ENCODE data around the gene ASCC1.
A peak's percentile ranks its signal among the peaks of the same experiment; 100 is the strongest.

Gene ASCC1

DNA sequence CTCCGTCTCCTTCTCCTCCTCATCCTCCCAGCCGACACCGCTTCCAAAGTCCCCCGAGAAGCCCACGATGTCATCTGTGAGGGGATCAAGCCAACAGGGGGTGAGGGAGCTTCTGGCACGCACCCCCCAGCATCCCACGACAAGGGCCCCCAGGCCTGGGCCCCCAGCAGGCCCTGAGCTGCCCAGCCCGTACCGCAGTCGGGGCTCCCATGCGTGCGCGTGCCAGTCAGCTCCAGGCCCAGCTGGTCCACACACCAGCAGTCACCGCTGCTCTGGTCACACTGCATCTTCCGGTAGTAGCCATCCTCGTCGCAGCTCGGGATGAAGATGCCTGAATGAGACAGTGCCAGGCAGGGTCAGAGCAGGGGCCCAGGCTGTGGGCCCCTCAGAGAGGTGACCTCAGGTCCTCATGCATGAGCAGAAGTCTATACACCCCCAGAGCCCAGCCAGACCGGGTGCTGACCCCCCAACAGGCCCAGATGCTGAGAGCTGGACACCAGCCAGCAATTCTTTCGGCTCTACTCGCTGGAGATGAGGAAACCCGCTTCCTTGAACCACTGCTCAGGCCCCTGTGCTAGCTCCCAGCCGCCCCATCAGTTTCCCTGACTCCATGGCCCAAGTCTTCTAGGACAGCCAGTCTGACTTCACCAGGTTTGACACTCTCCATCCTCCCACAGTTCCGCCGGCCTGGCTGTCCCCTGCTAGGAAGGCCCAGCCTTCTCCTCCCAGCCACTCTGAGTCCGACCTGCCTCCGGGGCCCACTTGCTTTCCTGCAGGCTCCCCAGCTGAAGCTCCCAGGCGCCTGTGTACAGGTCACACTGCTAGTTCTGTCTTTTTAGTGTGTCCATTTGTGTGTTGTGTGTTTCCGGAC is 153.0 kb downstream of the ASCC1 start:
- no peak for DNase-seq

DNA sequence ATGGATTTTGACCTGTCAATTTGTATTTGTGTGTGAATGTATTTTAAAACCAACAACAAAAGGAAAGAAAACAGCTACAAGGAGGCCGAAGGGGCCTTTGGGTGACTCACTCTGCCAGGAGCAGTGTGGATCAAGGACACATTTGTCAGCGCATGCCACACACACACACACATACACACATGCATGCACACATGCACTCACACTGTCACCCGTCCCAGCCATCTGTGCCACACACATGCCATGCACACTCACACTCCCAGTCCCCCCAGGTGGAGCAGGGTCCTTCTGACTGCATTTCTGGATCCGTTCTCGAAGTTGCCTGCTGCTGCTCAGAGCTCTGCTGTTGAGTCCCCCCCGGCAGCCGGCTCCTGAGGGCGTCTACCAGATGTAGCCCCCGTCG is 153.7 kb downstream of the ASCC1 start:
- DNase-seq, result no peak

DNA sequence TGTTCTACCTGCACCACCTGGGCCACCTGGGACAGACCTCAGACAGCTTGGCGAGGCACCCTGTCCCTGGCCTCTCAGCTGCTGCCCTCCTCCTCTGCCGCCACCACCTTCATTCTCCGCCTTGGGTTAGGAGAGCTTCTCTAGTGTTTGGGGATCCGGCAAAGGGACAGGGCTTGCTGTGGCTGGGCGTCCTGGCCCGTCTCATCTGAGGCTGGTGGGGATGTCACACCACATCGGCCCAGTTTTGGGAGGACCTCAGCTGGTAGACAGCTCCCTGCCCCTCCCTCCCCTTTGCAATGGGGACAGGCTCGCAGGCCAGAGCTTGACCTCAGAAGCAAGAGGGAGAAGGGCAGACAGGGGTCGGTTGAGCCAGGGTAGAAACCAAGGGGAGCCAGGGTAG is 154.1 kb downstream of the ASCC1 start:
- DNase-seq, result no peak

DNA sequence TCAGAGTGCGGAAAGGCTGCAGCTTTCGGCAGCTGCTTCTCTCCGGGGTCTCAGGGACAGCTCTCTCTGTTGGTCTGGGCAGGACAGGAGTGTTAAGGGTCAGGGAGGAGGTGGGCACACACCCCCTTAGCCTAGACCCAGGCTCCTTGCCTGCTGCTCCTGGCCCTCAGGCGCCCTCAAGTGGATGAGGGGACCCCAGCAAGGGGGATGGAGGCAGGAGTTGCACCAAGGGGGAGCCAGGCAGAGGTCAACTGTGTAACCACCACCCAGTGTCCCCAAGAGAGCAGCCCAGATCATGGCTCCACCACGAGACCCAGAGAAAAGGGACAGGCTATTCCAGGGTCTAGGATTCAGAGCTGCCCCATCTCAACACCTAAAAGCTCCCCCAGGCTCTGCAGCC is 154.6 kb downstream of the ASCC1 start:
- DNase-seq, result no peak

DNA sequence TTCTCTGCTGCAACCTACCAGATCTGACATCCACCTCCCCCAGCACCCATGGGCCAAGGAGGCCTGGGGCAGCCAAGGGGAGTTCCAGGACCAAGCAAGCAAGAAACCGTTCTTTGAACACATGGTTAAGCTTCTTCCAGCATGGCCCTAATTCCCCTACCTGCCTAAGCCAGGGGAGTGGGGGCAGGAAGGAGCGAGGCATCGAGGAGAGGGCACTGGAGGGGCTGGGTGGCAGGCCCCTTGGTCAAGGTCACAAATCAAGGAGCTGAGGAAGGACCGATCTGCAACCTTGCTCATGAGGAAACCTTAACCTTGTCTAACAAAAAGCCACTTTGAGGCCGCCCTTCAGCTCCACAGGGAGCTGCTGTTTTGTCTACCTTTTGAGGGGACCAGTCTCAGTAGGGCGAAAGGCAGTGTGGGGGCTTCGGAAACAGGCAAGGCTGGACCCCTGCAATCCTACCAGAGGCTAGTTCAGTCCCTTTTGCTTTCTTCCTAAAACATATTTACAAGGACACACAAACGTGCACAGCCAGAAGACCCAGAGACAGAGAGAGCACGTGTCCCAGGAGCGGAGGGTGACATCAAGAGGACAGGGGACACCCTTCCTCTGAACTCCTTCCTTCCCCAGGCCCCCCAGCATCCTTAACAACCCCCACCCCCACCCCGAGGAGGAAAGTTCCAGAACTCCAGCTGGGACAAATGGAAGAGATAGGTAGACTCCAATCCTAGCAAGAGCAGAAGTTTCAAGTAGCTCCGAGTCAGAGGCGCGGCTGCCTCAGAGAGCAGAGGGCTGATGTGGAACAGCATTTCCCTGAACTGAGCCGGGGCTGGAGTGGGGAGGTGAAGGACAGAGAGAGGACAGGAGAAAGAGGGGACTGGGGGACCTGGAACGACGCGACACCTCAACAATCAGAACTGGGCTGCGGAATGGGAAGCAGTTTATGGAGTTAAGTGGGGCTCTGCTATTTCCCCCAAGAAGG is 155.9 kb downstream of the ASCC1 start:
- DNase-seq, result no peak

DNA sequence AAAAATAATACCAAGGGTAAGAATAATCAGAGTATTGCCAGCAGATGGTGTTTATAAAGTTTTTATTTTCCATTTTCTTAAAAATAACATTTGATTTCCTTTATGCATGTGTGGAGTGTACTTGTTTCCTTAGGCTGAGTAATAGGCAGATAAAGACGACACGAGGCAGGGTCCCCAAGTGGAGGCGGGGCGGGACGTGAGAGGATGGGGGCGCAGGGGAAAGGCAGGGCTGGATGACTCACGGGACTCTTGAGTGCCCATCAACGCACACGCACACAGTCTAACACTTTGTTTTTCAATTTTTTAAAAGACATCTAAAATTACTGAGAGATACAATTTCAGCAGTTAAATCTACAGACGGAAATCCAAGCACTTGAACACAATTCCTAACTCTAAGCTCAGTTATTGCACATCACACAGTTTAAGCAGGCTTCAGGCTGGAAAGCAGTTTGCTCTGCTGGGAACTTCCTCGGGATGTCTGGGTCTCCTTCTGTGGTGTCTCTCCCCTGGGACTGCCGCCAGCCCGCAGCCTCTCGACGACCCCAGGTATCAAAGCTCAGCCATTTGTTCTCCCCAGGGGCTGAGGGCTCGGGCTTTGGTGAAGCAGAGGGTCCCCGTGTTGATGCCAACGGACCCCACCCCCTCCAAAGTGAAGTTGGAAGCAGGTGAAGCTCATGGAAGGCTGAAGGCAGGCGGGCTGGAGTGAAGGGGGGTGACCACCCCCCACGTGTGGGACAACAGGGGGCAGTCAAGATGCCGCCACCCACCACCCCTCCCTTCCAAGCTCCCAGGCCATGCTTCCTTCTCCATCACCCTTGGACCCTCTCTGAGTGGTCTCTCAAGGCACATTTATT is 156.9 kb downstream of the ASCC1 start:
- DNase-seq, result no peak

DNA sequence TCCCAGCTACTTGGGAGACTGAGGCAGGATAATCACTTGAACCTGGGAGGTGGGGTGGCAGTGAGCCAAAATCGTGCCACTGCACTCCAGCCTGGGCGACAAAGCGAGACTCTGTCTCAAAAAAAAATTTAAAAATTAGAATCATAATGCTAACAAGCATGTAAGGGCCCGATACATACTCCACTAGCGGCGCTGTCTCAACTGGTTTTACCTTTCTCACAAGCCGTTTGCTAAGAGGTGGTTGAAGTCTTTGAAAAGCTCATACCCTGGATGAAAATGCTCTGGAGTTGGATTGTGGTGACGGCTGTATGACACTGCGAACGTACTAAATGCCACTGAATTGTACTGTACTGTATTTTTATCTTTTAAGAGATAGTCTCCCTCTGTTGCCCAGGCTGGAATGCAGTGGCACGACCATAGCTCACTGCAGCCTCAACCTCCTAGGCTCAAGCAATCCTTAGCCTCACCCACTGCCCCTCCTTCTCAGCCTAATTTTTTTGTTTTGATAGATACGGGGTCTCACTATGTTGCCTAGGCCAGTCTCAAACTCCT is 157.7 kb downstream of the ASCC1 start:
- no peak for DNase-seq

DNA sequence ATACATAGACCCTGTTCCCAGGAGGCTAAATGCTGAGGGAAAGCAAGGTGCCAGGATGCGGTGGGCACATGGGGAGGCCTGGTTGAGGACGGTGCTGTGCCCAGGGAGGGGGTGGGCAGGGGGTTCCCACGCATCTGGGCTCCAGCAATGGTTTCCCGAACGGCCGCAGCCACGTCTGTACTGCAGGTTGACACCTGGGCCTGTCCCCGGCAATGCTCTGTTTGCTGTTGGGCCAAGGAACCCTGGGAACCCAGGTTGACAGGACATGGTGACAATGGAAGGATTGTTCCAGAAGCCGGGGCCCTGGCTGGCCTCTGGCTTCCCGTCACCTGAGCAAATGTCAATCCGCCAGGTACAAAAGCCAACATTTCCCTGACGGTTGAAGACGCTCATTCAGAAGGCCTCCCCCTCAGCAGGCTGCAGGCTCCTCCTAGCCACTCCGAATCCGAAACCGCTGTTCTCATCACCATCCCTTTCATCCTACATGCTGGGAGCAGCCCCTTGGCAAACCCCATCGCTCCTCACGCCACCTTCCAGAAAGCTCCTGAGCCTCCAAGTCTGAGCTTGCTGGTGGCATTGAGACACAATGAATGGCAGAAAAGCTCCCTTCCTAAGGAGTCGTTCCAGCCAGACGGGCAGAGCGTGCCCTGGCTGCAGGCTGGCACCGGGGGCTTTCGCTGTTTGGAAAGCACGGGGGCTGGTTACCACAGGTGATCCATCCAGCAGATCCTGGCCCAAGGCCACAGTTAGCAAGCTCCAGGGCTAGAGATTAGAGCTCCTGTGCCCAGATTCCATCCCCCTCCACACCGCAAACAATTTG is 158.9 kb downstream of the ASCC1 start:
- no peak for DNase-seq

DNA sequence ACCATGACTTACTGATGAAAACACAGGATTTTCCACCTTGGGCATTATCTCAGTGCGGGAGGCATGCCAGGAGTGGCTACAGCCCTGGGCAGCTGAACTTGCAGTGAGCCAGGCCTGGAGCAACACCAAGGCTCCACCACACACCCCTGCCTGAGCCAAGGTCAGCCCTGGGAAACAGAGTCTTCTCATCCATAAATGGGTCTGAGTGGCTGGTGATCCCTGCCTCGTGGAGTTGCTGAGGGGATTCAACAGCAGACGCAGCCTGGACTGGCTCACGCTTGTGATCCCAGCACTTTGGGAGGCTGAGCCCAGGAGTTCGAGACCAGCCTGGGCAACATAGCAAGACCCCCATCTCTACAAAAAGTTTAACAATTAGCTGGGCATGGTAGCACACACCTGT is 160.0 kb downstream of the ASCC1 start:
- no peak for DNase-seq

DNA sequence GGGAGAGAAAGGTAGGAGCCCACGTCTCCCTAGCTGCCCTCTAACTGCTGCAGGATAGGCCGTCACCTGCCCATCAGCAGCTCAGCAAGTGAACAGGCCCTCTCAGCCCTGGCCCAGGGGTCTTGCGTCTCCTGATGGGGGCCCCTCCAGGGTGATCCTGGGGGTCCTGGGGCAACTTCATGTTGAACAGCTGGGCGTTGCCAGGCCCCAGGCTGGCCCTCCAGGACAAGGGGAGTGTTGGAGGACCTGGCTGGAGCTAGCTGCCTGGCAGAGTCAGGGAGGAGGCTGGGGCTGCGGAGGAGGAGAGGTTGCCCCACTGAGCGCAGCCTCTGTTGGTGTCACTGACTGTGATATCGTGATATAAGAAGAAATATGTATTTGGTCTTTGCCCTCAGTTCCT is 162.4 kb downstream of the ASCC1 start:
- DNase-seq, result no peak

DNA sequence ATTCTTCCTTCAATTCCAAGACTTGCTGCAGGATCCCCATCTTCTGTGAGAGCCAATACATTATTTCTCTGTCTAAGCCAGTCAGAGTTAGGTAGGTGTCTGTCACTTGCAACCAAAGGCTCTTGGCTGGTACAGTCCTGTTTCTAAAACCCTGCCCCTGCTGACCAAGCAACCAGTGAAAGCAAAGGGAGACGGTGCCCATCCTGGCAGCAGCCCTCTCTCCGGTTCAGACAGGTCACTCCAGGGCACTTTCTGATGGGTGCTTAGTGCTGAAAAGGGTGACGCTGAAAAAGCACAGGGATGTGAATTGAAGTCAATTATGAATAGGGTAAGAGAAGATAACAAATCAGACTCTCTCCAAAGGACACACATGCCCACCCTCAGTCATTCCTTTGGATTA is 165.2 kb downstream of the ASCC1 start:
- no peak for DNase-seq

DNA sequence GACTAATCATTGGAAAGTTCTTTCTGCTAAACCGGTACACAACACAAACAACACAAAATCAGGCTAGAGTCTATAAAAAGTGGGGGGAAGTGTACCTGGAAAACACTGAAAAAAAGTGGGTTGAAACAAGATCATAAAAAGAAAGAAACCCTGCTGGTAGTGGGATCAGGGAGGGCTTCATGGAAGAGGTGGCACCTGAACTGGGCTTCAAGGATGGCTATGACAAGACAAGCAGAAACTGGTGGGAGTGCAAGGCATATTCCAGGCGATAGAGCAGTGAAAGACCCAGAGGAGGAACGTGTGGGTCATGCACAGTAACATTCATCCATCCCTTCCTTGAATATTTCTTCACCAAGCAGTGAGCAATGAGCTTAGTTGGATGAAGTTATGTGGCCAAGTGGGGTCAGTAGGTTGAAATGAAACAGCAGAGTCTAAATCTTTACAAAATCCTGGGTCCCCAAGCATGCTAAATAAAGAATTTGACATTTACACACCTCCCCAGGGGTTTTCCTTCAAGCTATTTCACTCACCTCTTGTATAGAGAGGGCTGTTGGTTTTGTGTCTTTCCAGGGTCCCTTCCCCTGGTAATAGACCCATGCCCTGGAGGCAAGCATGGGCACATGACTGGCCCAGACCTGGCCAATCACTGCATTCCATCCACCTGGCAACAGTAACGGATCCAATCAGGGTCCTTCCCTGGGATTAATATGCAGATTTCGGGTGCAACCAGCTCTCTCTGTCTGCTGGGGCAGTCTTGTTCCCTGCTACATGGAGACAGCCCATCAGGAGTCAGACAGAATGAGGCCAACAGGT is 165.9 kb downstream of the ASCC1 start:
- no peak for DNase-seq

DNA sequence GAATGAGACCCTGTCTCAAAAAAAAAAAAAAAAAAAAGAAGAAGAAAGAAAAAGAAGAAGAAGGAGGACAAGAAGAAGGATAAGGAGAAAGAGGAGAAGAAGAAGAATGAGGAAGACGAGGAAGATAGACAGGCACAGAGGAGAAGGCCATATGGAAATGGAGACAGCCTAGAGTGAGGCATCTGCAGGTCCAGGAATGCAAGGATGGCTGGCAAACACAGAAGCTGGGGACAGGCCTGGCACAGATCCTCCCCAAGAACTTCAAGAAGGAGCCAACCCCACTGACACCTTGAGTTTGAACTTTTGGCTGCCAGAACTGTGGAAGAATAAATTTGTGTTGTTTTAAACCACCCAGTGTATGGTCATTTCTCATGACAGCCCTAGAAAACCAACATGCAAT is 166.6 kb downstream of the ASCC1 start:
- DNase-seq, result no peak

DNA sequence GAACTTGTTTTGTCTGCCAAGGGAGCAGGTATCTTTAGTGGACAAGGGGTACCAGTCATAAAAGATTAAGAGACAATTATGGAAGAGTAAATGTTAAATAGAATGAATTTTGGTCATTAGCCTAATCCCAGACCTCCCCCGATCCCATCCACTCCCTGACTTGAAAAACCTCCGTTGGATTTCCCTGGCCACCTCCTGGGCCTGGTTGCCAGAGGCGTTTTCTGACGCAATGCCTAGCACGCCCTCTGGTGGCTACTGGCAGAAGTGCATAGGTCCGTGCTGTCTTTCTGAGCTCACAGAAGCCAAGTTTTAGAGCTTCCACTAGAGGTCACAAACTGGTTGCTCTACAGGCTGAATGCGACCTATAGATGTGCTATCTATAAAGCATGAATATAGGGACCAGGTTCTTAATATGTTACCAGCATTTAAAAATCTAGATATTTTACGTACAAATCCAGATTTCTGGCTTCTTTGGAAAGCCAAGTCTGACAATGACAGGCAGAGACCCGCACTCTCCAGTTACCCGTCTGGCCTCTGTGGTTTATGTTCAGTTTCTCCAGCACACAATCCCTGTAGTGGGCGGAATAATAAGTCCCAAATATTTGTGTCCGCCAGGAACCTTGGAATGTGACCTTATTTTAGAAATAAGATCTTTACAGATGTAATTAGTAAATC is 167.5 kb downstream of the ASCC1 start:
- peak; percentile 86 to 87 for DNase-seq
